HepG2 (cell line): ENCODE results near the gene HDLBP. TPM values are rescaled to one million over a fixed set of nuclear protein-coding genes. Genes with fewer than 3 reads are reported as not detected.

Source experiments
- ATF1 ChIP-seq: IDR thresholded peaks from 2 replicates; pipeline ENCODE4 v1.6.1; 2016; ENCODE audit warnings: mild to moderate bottlenecking, control low read depth
- ATF7-NPFF ChIP-seq: sonication (generic); formaldehyde crosslinking; IDR thresholded peaks from 2 replicates; pipeline ENCODE4 v1.8.1; 2023; ENCODE audit warnings: mild to moderate bottlenecking, low read depth, missing genetic modification reagents, moderate library complexity
- CBX1 ChIP-seq: IDR thresholded peaks from one replicate; pipeline ENCODE4 v1.6.1; 2016; ENCODE audit warnings: antibody characterized with exemption, low read depth
- CHCHD3 ChIP-seq: sonication (generic); formaldehyde crosslinking; IDR thresholded peaks from 2 replicates; pipeline ENCODE4 v1.8.0; 2022; ENCODE audit warnings: mild to moderate bottlenecking, missing genetic modification reagents, moderate library complexity
- ETV5 ChIP-seq: IDR thresholded peaks from 2 replicates; pipeline ENCODE4 v1.6.1; 2018; ENCODE audit warnings: missing biosample characterization, missing genetic modification reagents, inconsistent platforms, borderline replicate concordance
- FOXO1 ChIP-seq: sonication (generic); formaldehyde crosslinking; IDR thresholded peaks from 2 replicates; pipeline ENCODE4 v1.4.0; 2020; ENCODE audit warnings: missing genetic modification reagents
- GABPB1 ChIP-seq: IDR thresholded peaks from 2 replicates; pipeline ENCODE4 v1.6.1; 2016; ENCODE audit warnings: mild to moderate bottlenecking, missing genetic modification reagents, moderate library complexity, missing compliant biosample characterization
- GTF2F1 ChIP-seq: fragments of 150-350 bp; IDR thresholded peaks from 2 replicates; pipeline ENCODE4 v1.6.1; 2014; ENCODE audit warnings: low read length
- HDAC1 ChIP-seq: sonication (generic); formaldehyde crosslinking; IDR thresholded peaks from 2 replicates; pipeline ENCODE4 v1.5.1; 2020; ENCODE audit warnings: mild to moderate bottlenecking, missing genetic modification reagents
- KAT2B ChIP-seq: fragments of 150-350 bp; IDR thresholded peaks from 2 replicates; pipeline ENCODE4 v1.6.1; 2014; ENCODE audit warnings: low read depth, low read length, borderline replicate concordance
- KMT2A ChIP-seq: sonication (generic); formaldehyde crosslinking; IDR thresholded peaks from 2 replicates; pipeline ENCODE4 v1.4.0; 2020; ENCODE audit warnings: missing genetic modification reagents
- MAZ ChIP-seq, 2 experiments: sonication (generic) in 1 of 2; formaldehyde crosslinking in 1 of 2; IDR thresholded peaks; 2 replicates each; pipeline versions ENCODE4 v1.5.0 to v1.6.1; 2012 to 2020; ENCODE audit warnings: low read depth in 2 of 2, mild to moderate bottlenecking in 2 of 2, borderline replicate concordance in 1 of 2, improper control_type of control experiment in 1 of 2, low read length in 1 of 2, missing genetic modification reagents in 1 of 2, moderate library complexity in 1 of 2
- MED8 ChIP-seq: sonication (generic); formaldehyde crosslinking; IDR thresholded peaks from 2 replicates; pipeline ENCODE4 v1.8.1; 2023; ENCODE audit warnings: mild to moderate bottlenecking, missing genetic modification reagents; ENCODE audit not compliant: insufficient replicate concordance
- NFATC3 ChIP-seq: sonication (generic); formaldehyde crosslinking; IDR thresholded peaks from 2 replicates; pipeline ENCODE4 v1.5.1; 2020; ENCODE audit warnings: mild to moderate bottlenecking, missing genetic modification reagents
- NR0B2 ChIP-seq: sonication (generic); formaldehyde crosslinking; IDR thresholded peaks from 2 replicates; pipeline ENCODE4 v1.4.0; 2020; ENCODE audit warnings: mild to moderate bottlenecking, missing genetic modification reagents
- NR2C2 ChIP-seq: sonication (generic); formaldehyde crosslinking; IDR thresholded peaks from 2 replicates; pipeline ENCODE4 v1.4.0; 2020; ENCODE audit warnings: missing genetic modification reagents, mild to moderate bottlenecking, moderate library complexity, borderline replicate concordance
- REXO4 ChIP-seq: sonication (generic); formaldehyde crosslinking; IDR thresholded peaks from 2 replicates; pipeline ENCODE4 v1.8.0; 2022; ENCODE audit warnings: missing genetic modification reagents, mild to moderate bottlenecking, borderline replicate concordance
- TBX2 ChIP-seq: sonication (generic); formaldehyde crosslinking; IDR thresholded peaks from 2 replicates; pipeline ENCODE4 v1.5.0; 2020; ENCODE audit warnings: missing genetic modification reagents, mild to moderate bottlenecking, borderline replicate concordance
- ZMYM2 ChIP-seq: sonication (generic); formaldehyde crosslinking; IDR thresholded peaks from 2 replicates; pipeline ENCODE4 v1.8.0; 2022; ENCODE audit warnings: mild to moderate bottlenecking, missing genetic modification reagents
- ZNF124 ChIP-seq: sonication (generic); formaldehyde crosslinking; IDR thresholded peaks from 2 replicates; pipeline ENCODE4 v1.4.0; 2020; ENCODE audit warnings: missing genetic modification reagents
- ZNF24 ChIP-seq: fragments of 450-650 bp; IDR thresholded peaks from 2 replicates; pipeline ENCODE4 v1.6.1; 2017; ENCODE audit warnings: antibody characterized with exemption, mild to moderate bottlenecking
- ZNF546 ChIP-seq: sonication (generic); formaldehyde crosslinking; conservative IDR thresholded peaks from 2 replicates; pipeline ENCODE4 v1.8.1; 2023; ENCODE audit warnings: mild to moderate bottlenecking, missing genetic modification reagents
- ZNF619 ChIP-seq: sonication (generic); formaldehyde crosslinking; IDR thresholded peaks from 2 replicates; pipeline ENCODE4 v1.4.0; 2020; ENCODE audit warnings: mild to moderate bottlenecking, missing genetic modification reagents
- ZNF710 ChIP-seq: sonication (generic); formaldehyde crosslinking; IDR thresholded peaks from 2 replicates; pipeline ENCODE4 v1.5.0; 2020; ENCODE audit warnings: mild to moderate bottlenecking, missing genetic modification reagents, borderline replicate concordance
- ZNF883 ChIP-seq: sonication (generic); formaldehyde crosslinking; IDR thresholded peaks from 2 replicates; pipeline ENCODE4 v1.5.1; 2020; ENCODE audit warnings: mild to moderate bottlenecking, missing genetic modification reagents; ENCODE audit errors: not compliant biosample characterization
- polyA plus RNA-seq, 8 experiments: library from polyadenylated mRNA; depleted of rRNA in 3 of 8; stranded (reverse) in 7 of 8; unstranded in 1 of 8; fragments of >200 nt; fragmentation: Illumina TruSeq in 4 of 8; extraction: Trizol in 4 of 8; gene quantifications; 2 replicates each; pipeline versions ENCODE4 v1.2.1 to v1.2.3, GENCODE V29; 2011 to 2016; ENCODE audit warnings: low read depth in 4 of 8, missing spikeins in 1 of 8, mixed read lengths in 1 of 8; ENCODE audit not compliant: insufficient read depth in 1 of 8
- total RNA-seq, 5 experiments: library from RNA; depleted of rRNA; stranded (reverse); fragments of >200 nt; fragmentation: Illumina TruSeq; extraction: Trizol; gene quantifications; 2 replicates each; pipeline ENCODE4 v1.2.3, GENCODE V29; 2016; ENCODE audit warnings: low read depth in 1 of 5
- TF ChIP-seq, protein P1 (sequence below): sonication (generic); formaldehyde crosslinking; IDR thresholded peaks from 2 replicates; pipeline ENCODE4 v1.5.0; 2020; ENCODE audit warnings: missing genetic modification reagents

The HDLBP gene
- total and polyA plus RNA-seq, 2 of the 13 experiments (the other 11 are each of a cell fraction or from before 2014, with no cell fraction given), result 464 to 707 TPM

- TF ChIP-seq MED8 (CRISPR knock-in tag) (no peak), CBX1 (no peak), KAT2B (no peak), GTF2F1 (no peak), HDAC1 (CRISPR knock-in tag) (0 out of 2 replicates have a peak, but pooled peaks have one; percentile 21), GABPB1 (CRISPR knock-in tag) (peak; percentile 61), ZNF883 (CRISPR knock-in tag) (no peak), KMT2A (CRISPR knock-in tag) (peak; percentile 31; the same call in 1 of the 2 replicates), CHCHD3 (no peak), NFATC3 (CRISPR knock-in tag) (no peak), MAZ (IDR thresholded peaks at IDR 0.05; ENCODE audit: borderline replicate concordance, low read depth, low read length) (no peak), MAZ (CRISPR knock-in tag; IDR thresholded peaks at IDR 0.05; ENCODE audit: low read depth) (no peak), NR2C2 (peak; percentile 96), REXO4 (CRISPR knock-in tag) (no peak), NR0B2 (CRISPR knock-in tag) (0 out of 2 replicates have a peak, but pooled peaks have one; percentile 51), ZNF619 (CRISPR knock-in tag) (0 out of 2 replicates have a peak, but pooled peaks have one; percentile 18), TBX2 (CRISPR knock-in tag) (peak; percentile 46; the same call in 1 of the 2 replicates), ZNF24 (no peak), ETV5 (CRISPR knock-in tag) (no peak; the same call in 1 of the 2 replicates), ATF7-NPFF (CRISPR knock-in tag) (no peak), ZNF710 (CRISPR knock-in tag) (no peak; the same call in 1 of the 2 replicates), ZMYM2 (CRISPR knock-in tag) (no peak), ZNF546 (CRISPR knock-in tag) (no peak), FOXO1 (no peak), ATF1 (CRISPR knock-in tag) (no peak), ZNF124 (no peak)
- TF ChIP-seq, protein P1, sequence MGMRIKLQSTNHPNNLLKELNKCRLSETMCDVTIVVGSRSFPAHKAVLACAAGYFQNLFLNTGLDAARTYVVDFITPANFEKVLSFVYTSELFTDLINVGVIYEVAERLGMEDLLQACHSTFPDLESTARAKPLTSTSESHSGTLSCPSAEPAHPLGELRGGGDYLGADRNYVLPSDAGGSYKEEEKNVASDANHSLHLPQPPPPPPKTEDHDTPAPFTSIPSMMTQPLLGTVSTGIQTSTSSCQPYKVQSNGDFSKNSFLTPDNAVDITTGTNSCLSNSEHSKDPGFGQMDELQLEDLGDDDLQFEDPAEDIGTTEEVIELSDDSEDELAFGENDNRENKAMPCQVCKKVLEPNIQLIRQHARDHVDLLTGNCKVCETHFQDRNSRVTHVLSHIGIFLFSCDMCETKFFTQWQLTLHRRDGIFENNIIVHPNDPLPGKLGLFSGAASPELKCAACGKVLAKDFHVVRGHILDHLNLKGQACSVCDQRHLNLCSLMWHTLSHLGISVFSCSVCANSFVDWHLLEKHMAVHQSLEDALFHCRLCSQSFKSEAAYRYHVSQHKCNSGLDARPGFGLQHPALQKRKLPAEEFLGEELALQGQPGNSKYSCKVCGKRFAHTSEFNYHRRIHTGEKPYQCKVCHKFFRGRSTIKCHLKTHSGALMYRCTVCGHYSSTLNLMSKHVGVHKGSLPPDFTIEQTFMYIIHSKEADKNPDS, result no peak
These were observed 86.5 kb downstream of the HDLBP start (continued) for GRCh38 chr2:241228860-241229516.
